GM23338 (cell line): ENCODE measurements around the gene ZC3H14. TPM values are rescaled to one million over a fixed set of nuclear protein-coding genes. Genes with fewer than 3 reads are reported as not detected.

Source experiments
- ATAC-seq: fragments of 200-7000 bp; cut with Tn5 transposase; 3 replicates; pipeline ENCODE4 v1.9.1; 2020
- DNase-seq: peaks from one replicate; pipeline ENCODE4 v3.0.0-alpha.2; 2015; ENCODE audit warnings: low spot score
- H2AFZ ChIP-seq: fragments of 200-600 bp; sonication (generic); 2 replicates; pipeline ENCODE4 v1.8.0; 2016; ENCODE audit warnings: antibody characterized with exemption, mild to moderate bottlenecking, moderate library complexity
- H3F3A ChIP-seq: fragments of 200-600 bp; sonication (generic); replicated peaks from 2 replicates; pipeline ENCODE4 v1.8.0; 2017; ENCODE audit warnings: antibody characterized with exemption, mixed run types, low read depth
- H3K27ac ChIP-seq: fragments of 200-600 bp; sonication (generic); 2 replicates; pipeline ENCODE4 v1.6.1; 2016; ENCODE audit warnings: low read depth
- H3K27me3 ChIP-seq: fragments of 200-600 bp; sonication (generic); 2 replicates; pipeline ENCODE4 v1.8.0; 2016; ENCODE audit warnings: mild to moderate bottlenecking, mixed run types, moderate library complexity; ENCODE audit not compliant: insufficient read depth
- H3K36me3 ChIP-seq: fragments of 200-600 bp; sonication (generic); 2 replicates; pipeline ENCODE4 v1.8.0; 2016; ENCODE audit warnings: mild to moderate bottlenecking; ENCODE audit not compliant: insufficient read depth
- H3K4me1 ChIP-seq: fragments of 200-600 bp; sonication (generic); 2 replicates; pipeline ENCODE4 v1.8.0; 2016; ENCODE audit warnings: mild to moderate bottlenecking, moderate library complexity; ENCODE audit not compliant: insufficient read depth
- H3K4me2 ChIP-seq: fragments of 200-600 bp; sonication (generic); 2 replicates; pipeline ENCODE4 v1.7.1; 2017; ENCODE audit warnings: mixed run types
- H3K4me3 ChIP-seq: fragments of 200-600 bp; sonication (generic); 2 replicates; pipeline ENCODE4 v1.6.1; 2016; ENCODE audit warnings: mixed run types
- H3K79me2 ChIP-seq: fragments of 200-600 bp; sonication (generic); replicated peaks from 2 replicates; pipeline ENCODE4 v1.8.0; 2017; ENCODE audit warnings: mild to moderate bottlenecking; ENCODE audit not compliant: insufficient read depth
- H3K9me2 ChIP-seq: fragments of 200-600 bp; sonication (generic); 2 replicates; pipeline ENCODE4 v1.8.0; 2017; ENCODE audit not compliant: insufficient read depth
- H4K20me1 ChIP-seq: fragments of 200-600 bp; sonication (generic); replicated peaks from 2 replicates; pipeline ENCODE4 v1.8.0; 2017; ENCODE audit warnings: mild to moderate bottlenecking; ENCODE audit not compliant: insufficient read depth
- H3K27ac Mint-ChIP-seq: 2 replicates; pipeline ENCODE4 v1.8.0; 2020; ENCODE audit warnings: inconsistent platforms, mild to moderate bottlenecking, moderate library complexity, mixed read lengths
- H3K27me3 Mint-ChIP-seq: 3 replicates; pipeline ENCODE4 v1.8.0; 2022; ENCODE audit warnings: low read depth, mild to moderate bottlenecking, moderate library complexity, mixed read lengths, inconsistent platforms; ENCODE audit not compliant: insufficient read depth, poor library complexity
- H3K36me3 Mint-ChIP-seq: 3 replicates; pipeline ENCODE4 v1.8.0; 2021; ENCODE audit warnings: low read depth, mild to moderate bottlenecking, inconsistent platforms, moderate library complexity, mixed read lengths
- H3K4me1 Mint-ChIP-seq: 3 replicates; pipeline ENCODE4 v1.8.0; 2020; ENCODE audit warnings: mild to moderate bottlenecking, inconsistent platforms, mixed read lengths
- H3K4me3 Mint-ChIP-seq: 3 replicates; pipeline ENCODE4 v1.8.0; 2021; ENCODE audit warnings: moderate library complexity, mild to moderate bottlenecking, inconsistent platforms, mixed read lengths
- H3K9me3 Mint-ChIP-seq: 3 replicates; pipeline ENCODE4 v1.8.0; 2020; ENCODE audit warnings: moderate library complexity, mild to moderate bottlenecking, inconsistent platforms, mixed read lengths
- CREB1 ChIP-seq: fragments of 250-450 bp; sonication (Bioruptor Pico); IDR thresholded peaks from 2 replicates; pipeline ENCODE4 v1.5.0; 2020; ENCODE audit warnings: low read depth, mild to moderate bottlenecking, moderate library complexity
- CTCF ChIP-seq, 2 experiments: fragments of 200-600 bp in 1 of 2; sonication (generic) in 1 of 2; conservative IDR thresholded peaks; 2 replicates each; pipeline versions ENCODE4 v1.5.1 to v1.6.1; 2016 to 2017; ENCODE audit warnings: antibody characterized with exemption in 2 of 2, low read depth in 2 of 2, mild to moderate bottlenecking in 2 of 2, moderate library complexity in 1 of 2
- EZH2 ChIP-seq: fragments of 200-600 bp; sonication (generic); IDR thresholded peaks from one replicate; pipeline ENCODE4 v1.8.0; 2017; ENCODE audit warnings: antibody characterized with exemption, mild to moderate bottlenecking, low read depth; ENCODE audit not compliant: unreplicated experiment
- EZH2phosphoT487 ChIP-seq: fragments of 200-600 bp; sonication (generic); IDR thresholded peaks from one replicate; pipeline ENCODE4 v1.8.1; 2018; ENCODE audit warnings: antibody characterized with exemption; ENCODE audit not compliant: unreplicated experiment
- JUNB ChIP-seq: IDR thresholded peaks from one replicate; pipeline ENCODE4 v1.6.1; 2016; ENCODE audit warnings: antibody characterized with exemption; ENCODE audit not compliant: unreplicated experiment
- NANOG ChIP-seq: IDR thresholded peaks from 2 replicates; pipeline ENCODE4 v1.6.1; 2016; ENCODE audit warnings: antibody characterized with exemption, borderline replicate concordance
- POLR2AphosphoS5 ChIP-seq: IDR thresholded peaks from 2 replicates; pipeline ENCODE4 v1.6.1; 2016; ENCODE audit warnings: antibody characterized with exemption, low read depth
- REST ChIP-seq: IDR thresholded peaks from one replicate; pipeline ENCODE4 v1.6.1; 2018; ENCODE audit warnings: antibody characterized with exemption; ENCODE audit not compliant: unreplicated experiment
- STAT1 ChIP-seq: IDR thresholded peaks from one replicate; pipeline ENCODE4 v1.6.1; 2016; ENCODE audit warnings: antibody characterized with exemption; ENCODE audit not compliant: unreplicated experiment
- ZNF114 ChIP-seq: fragments of 250-450 bp; sonication (Bioruptor Pico); IDR thresholded peaks from 2 replicates; pipeline ENCODE4 v1.5.0; 2020; ENCODE audit warnings: mild to moderate bottlenecking, moderate library complexity
- ZNF331 ChIP-seq: fragments of 250-450 bp; sonication (Bioruptor Pico); IDR thresholded peaks from 2 replicates; pipeline ENCODE4 v1.5.0; 2020; ENCODE audit warnings: low read depth, mild to moderate bottlenecking, moderate library complexity
- ZNF462 ChIP-seq: fragments of 250-450 bp; sonication (Bioruptor Pico); IDR thresholded peaks from 2 replicates; pipeline ENCODE4 v1.5.0; 2020; ENCODE audit warnings: mild to moderate bottlenecking, moderate library complexity
- polyA plus RNA-seq: library from polyadenylated mRNA; unstranded; fragments of >200 nt; fragmentation: Nextera tagmentation; extraction: Ambion mirVana; gene quantifications from 2 replicates; pipeline ENCODE4 v1.2.1, GENCODE V29; 2016
- total RNA-seq: library from RNA; depleted of rRNA; stranded (reverse); fragments of >200 nt; shearing (Covaris generic); gene quantifications from 2 replicates; pipeline ENCODE4 v1.2.3, GENCODE V29; 2014
- TF ChIP-seq, protein P1 (sequence below): IDR thresholded peaks from 2 replicates; pipeline ENCODE4 v1.6.1; 2016; ENCODE audit warnings: antibody characterized with exemption

The ZC3H14 gene
- total and polyA plus RNA-seq, 2 experiments from 2014 or later = 63.2 to 87.9 TPM

GRCh38 chr14:88611878-88612277, 49.0 kb downstream of the ZC3H14 start:
- TF ChIP-seq ZNF114 (CRISPR knock-in tag) = no peak
- no peak for TF ChIP-seq CREB1 (CRISPR knock-in tag)
- no peak for TF ChIP-seq STAT1
- TF ChIP-seq EZH2 = no peak
- no peak for TF ChIP-seq ZNF462 (CRISPR knock-in tag)
- TF ChIP-seq NANOG = no peak
- no peak for TF ChIP-seq CTCF (conservative IDR thresholded peaks at IDR 0.05; ENCODE audit: low read depth in 2 of 2)
- TF ChIP-seq REST = no peak
- TF ChIP-seq ZNF331 (CRISPR knock-in tag) = no peak
- TF ChIP-seq, protein P1, sequence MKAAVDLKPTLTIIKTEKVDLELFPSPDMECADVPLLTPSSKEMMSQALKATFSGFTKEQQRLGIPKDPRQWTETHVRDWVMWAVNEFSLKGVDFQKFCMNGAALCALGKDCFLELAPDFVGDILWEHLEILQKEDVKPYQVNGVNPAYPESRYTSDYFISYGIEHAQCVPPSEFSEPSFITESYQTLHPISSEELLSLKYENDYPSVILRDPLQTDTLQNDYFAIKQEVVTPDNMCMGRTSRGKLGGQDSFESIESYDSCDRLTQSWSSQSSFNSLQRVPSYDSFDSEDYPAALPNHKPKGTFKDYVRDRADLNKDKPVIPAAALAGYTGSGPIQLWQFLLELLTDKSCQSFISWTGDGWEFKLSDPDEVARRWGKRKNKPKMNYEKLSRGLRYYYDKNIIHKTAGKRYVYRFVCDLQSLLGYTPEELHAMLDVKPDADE = no peak
- TF ChIP-seq EZH2phosphoT487 = no peak
- TF ChIP-seq POLR2AphosphoS5 = no peak
- TF ChIP-seq JUNB = no peak
- H3F3A ChIP-seq = no peaks in the 10 kb centered on the region
- no peak for ATAC-seq
- H3K36me3 ChIP-seq = peaks cover 22% of the 10 kb centered on the region
- DNase-seq = no peak
- H3K27ac ChIP-seq = no peak overlapping the region
- no peak overlapping the region for H3K4me3 ChIP-seq
- no peak overlapping the region for H3K4me2 ChIP-seq
- H3K4me1 ChIP-seq = no peaks in the 10 kb centered on the region
- no peaks in the 10 kb centered on the region for H3K27me3 ChIP-seq
- no peak overlapping the region for H3K4me3 Mint-ChIP-seq
- peaks cover 10% of the 10 kb centered on the region; the same call in 2 of the 3 replicates for H3K9me3 Mint-ChIP-seq
- 0 out of 2 replicates have a peak, but pooled peaks cover 2% of the 10 kb centered on the region for H4K20me1 ChIP-seq
- peaks cover 64% of the 10 kb centered on the region for H3K36me3 Mint-ChIP-seq
- no peaks in the 10 kb centered on the region for H3K79me2 ChIP-seq
- H3K4me1 Mint-ChIP-seq = peaks cover 20% of the 10 kb centered on the region
- H3K27me3 Mint-ChIP-seq = no peaks in the 10 kb centered on the region
- no peak overlapping the region for H2AFZ ChIP-seq
- no peaks in the 10 kb centered on the region for H3K9me2 ChIP-seq
- no peak overlapping the region for H3K27ac Mint-ChIP-seq
